PC-3 (cell line): ENCODE measurements around the gene AIFM2.

Experiments
- CTCF ChIP-seq: fragments of 300-600 bp; sonication (generic); conservative IDR thresholded peaks from 2 replicates; pipeline ENCODE4 v1.5.1; 2017; ENCODE audit warnings: antibody characterized with exemption, low read depth, mild to moderate bottlenecking, low read length
- EZH2phosphoT487 ChIP-seq: fragments of 300-600 bp; sonication (generic); IDR thresholded peaks from 2 replicates; pipeline ENCODE4 v1.6.1; 2018; ENCODE audit warnings: mild to moderate bottlenecking, antibody characterized with exemption, low read length, borderline replicate concordance

DNA sequence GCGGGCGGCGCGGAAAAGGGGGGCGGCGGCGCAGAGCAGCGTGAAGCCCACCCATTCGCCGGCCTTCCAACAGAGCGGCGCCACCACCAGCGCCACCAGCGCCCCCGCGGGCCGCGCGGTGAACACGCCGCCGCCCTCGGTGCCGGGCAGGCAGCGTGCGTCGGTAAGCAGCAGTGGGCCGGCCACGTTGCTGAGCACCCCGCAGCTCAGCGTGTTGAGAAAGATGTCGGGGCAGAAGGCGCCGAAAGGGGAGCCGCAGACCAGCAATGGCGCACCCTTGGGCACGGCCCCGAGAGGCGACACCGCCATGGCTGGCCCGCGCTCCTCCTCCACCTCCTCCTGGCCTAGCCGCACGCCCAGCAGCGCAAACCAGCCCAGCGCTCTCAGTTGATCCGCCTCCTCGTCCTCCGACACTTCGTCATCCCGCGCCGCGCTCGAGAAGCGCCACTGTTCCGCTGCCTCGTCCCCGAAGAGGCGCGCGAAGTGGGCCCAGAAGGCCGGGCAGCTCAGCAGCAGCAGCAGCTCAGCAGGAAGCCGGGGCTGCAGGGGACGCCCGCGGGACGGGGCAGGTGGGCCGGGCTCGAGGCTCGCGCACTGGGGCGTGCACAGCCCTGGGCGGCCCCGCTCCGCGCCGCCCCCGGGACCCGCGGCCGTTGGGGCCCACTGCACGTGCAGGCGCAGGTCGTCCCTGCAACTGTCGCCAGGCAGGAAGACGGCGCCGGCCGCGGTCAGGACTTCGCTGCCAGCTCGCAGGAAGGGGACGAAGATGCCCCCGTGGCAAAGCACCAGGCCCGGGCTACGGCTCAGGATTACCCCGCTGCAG lies 13.3 kb upstream of the AIFM2 start:
- TF ChIP-seq CTCF (peak; percentile 91), EZH2phosphoT487 (no peak)
